Gastrocnemius medialis (tissue), 4 donors: ENCODE results near the gene METTL8.

Source experiments
- POLR2A ChIP-seq, 2 donors: fragments of 450-650 bp; IDR thresholded peaks; one replicate each; pipeline ENCODE4 v1.6.1; 2017; ENCODE audit warnings: antibody characterized with exemption in 2 of 2, mild to moderate bottlenecking in 2 of 2, moderate library complexity in 2 of 2
- TF ChIP-seq, protein P1 (sequence below), 5 experiments: fragments of 450-650 bp in 3 of 5; fragments of 200-600 bp in 2 of 5; sonication (generic) in 2 of 5; IDR thresholded peaks in 4 of 5; conservative IDR thresholded peaks in 1 of 5; 1 replicate in 4 of 5; 2 replicates in 1 of 5; pipeline ENCODE4 v1.5.1; 2016 to 2019; ENCODE audit warnings: antibody characterized with exemption in 5 of 5, mild to moderate bottlenecking in 3 of 5, moderate library complexity in 3 of 5

DNA sequence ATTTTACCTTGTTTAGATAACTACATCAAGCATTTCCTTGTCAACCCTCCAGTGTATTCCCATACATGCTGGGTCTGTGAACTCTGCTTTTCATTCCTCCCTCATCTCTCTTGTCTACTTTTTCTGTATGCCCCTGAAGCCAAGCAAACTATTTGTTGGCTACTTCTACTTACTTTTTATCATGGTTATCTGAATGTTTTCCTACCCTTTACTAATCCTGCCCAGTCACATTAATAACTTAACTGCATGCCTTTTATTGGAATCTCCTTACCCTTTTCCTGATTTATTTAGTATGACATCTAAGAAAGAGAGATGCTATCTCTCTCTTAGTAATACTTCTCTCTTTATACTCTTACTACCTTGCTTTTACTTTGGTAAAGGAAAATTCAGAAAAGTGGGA, 17.3 kb upstream of the METTL8 start:
- TF ChIP-seq, protein P1, sequence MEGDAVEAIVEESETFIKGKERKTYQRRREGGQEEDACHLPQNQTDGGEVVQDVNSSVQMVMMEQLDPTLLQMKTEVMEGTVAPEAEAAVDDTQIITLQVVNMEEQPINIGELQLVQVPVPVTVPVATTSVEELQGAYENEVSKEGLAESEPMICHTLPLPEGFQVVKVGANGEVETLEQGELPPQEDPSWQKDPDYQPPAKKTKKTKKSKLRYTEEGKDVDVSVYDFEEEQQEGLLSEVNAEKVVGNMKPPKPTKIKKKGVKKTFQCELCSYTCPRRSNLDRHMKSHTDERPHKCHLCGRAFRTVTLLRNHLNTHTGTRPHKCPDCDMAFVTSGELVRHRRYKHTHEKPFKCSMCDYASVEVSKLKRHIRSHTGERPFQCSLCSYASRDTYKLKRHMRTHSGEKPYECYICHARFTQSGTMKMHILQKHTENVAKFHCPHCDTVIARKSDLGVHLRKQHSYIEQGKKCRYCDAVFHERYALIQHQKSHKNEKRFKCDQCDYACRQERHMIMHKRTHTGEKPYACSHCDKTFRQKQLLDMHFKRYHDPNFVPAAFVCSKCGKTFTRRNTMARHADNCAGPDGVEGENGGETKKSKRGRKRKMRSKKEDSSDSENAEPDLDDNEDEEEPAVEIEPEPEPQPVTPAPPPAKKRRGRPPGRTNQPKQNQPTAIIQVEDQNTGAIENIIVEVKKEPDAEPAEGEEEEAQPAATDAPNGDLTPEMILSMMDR (IDR thresholded peaks at IDR 0.05 in 4 of 5, conservative IDR thresholded peaks at IDR 0.05 in 1 of 5) = no peak
- TF ChIP-seq POLR2A (IDR thresholded peaks at IDR 0.05) = no peak
